ENCODE data around the gene CBLN4.

The CBLN4 gene

DNA sequence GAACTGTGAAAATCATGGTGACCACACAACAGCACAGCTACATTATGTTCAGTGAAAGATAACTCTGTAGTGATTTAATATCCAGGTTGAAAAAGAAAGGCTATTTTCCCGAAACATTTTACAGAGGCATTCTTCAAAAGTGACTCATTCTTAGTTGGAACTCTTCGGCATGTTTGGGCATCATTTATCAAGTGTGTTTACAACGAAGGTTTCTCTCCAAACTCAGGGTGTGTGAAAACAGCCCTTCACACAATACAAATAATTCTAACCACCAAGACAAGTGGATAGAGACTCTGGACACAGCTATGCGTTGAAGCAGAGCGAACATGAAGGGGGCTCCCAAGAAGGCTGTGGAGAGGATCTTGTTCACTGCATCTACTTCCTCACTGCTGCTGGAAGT lies 57.6 kb downstream of the CBLN4 start:
- TF ChIP-seq CTCF (IDR thresholded peaks at IDR 0.05; ENCODE audit: low read depth, low read length), result no peak
- no peak overlapping the region for H3K4me3 ChIP-seq (ENCODE audit: low read depth, low read length)
